RWPE1 (cell line): Measurements from ENCODE around the gene TMEM121B.

Experiments used
- CTCF ChIA-PET: fragments of 350-600 bp; sonication (Branson Sonifier 250); formaldehyde crosslinking; extraction: SDS; loops from one replicate; lab custom pipeline; 2021; lab: Yijun Ruan, JAX
- POLR2A ChIA-PET: fragments of 400-600 bp; formaldehyde crosslinking; extraction: SDS; loops from one replicate; lab custom pipeline; 2020; ENCODE audit warnings: antibody characterized with exemption; ENCODE audit not compliant: low non-redundant PET; lab: Yijun Ruan, JAX
- DNase-seq: peaks from one replicate; pipeline ENCODE4 v3.0.0; 2012; ENCODE audit warnings: low spot score
- H3K27ac ChIP-seq: fragments of 450-650 bp; 2 replicates; pipeline ENCODE4 v1.5.1; 2017
- CTCF ChIP-seq: fragments of 450-650 bp; conservative IDR thresholded peaks from 2 replicates; pipeline ENCODE4 v1.5.1; 2017; ENCODE audit warnings: low read depth, mild to moderate bottlenecking

The TMEM121B gene

GRCh38 chr22:17132112-17132511 lies 11.0 kb upstream of the TMEM121B start:
- no peak for TF ChIP-seq CTCF
- ChIA-PET CTCF (interaction anchor here (0.7 to 1.1 kb wide), 2 partner anchors 17 to 40 kb away, joined by 3 read pairs; no protein-coding TSS in a partner anchor), POLR2A (no interaction called here)
- no peak for DNase-seq
- H3K27ac ChIP-seq = no peak overlapping the region

- no peak overlapping the region for H3K27ac ChIP-seq
- ChIA-PET POLR2A (no interaction called here), CTCF (no interaction called here)
- no peak for DNase-seq
- TF ChIP-seq CTCF = no peak
Observed at GRCh38 chr22:17131686-17132085, 10.5 kb upstream of the TMEM121B start.

- TF ChIP-seq CTCF = no peak
- no peak overlapping the region for H3K27ac ChIP-seq
- ChIA-PET CTCF (no interaction called here), POLR2A (no interaction called here)
- no peak for DNase-seq
Observed at GRCh38 chr22:17130199-17130598, 9.0 kb upstream of the TMEM121B start.

- DNase-seq = no peak
- CTCF ChIA-PET = no interaction called here
- H3K27ac ChIP-seq = no peak overlapping the region
- POLR2A ChIA-PET = no interaction called here
- no peak for TF ChIP-seq CTCF
Observed at GRCh38 chr22:17120711-17121232, 388 bp downstream of the TMEM121B start.

GRCh38 chr22:17120281-17120680 lies 879 bp downstream of the TMEM121B start:
- no peak for TF ChIP-seq CTCF
- POLR2A ChIA-PET = no interaction called here
- H3K27ac ChIP-seq = no peak overlapping the region
- DNase-seq = peak; percentile 8
- CTCF ChIA-PET = no interaction called here

GRCh38 chr22:17119481-17120202 lies 1.5 kb downstream of the TMEM121B start:
- POLR2A ChIA-PET = no interaction called here
- CTCF ChIA-PET = interaction anchor here (0.7 kb wide), 1 partner anchor 520 kb away, joined by 3 read pairs; no protein-coding TSS in a partner anchor
- no peak overlapping the region for H3K27ac ChIP-seq
- no peak for TF ChIP-seq CTCF
- no peak for DNase-seq
